ENCODE results near the gene NPLOC4. TPM values are rescaled to one million over a fixed set of nuclear protein-coding genes. Genes with fewer than 3 reads are reported as not detected.
A peak's percentile ranks its signal among the peaks of the same experiment; 100 is the strongest.

NPLOC4 gene
- total and polyA plus RNA-seq, 2 donors (not counting 1 experiment from before 2014, with no cell fraction given), result 70.2 to 101 TPM

- Histone ChIP-seq H3K9ac (ENCODE audit: low read length) (peak overlapping the region; percentile 87), H3K4me2 (replicated peaks; ENCODE audit: low read depth, low read length, poor library complexity, severe bottlenecking) (peak overlapping the region; percentile 99), H3K4me3 (ENCODE audit: control extremely low read depth in 1 of 5, extremely low read depth in 1 of 5, insufficient read depth in 1 of 5, low read depth in 2 of 5, low read length in 4 of 5) (peak overlapping the region in 4 of 5 experiments; percentile 73 to 94 (median 80)), H4K20me1 (ENCODE audit: control insufficient read depth, insufficient read depth, low read length, poor library complexity, severe bottlenecking) (peaks cover 7% of the 10 kb centered on the region), H3K9me3 (ENCODE audit: control extremely low read depth in 1 of 3, control insufficient read depth in 2 of 3, insufficient read depth in 1 of 3, low read length in 2 of 3) (no peaks in the 10 kb centered on the region), H2AFZ (ENCODE audit: insufficient read depth, low read depth, low read length, poor library complexity, severe bottlenecking) (peak overlapping the region; percentile 56), H3K79me2 (ENCODE audit: control insufficient read depth, insufficient read depth, low read length) (peaks cover 52% of the 10 kb centered on the region), H3K27me3 (replicated peaks in 1 of 4; ENCODE audit: control extremely low read depth in 1 of 4, control insufficient read depth in 3 of 4, insufficient read depth in 4 of 4, low read length in 3 of 4) (no peaks in the 10 kb centered on the region), H3K4me1 (ENCODE audit: control insufficient read depth in 2 of 2, insufficient read depth in 2 of 2, low read length in 2 of 2) (peaks cover 37 to 56% of the 10 kb centered on the region in 2 donors), H3K27ac (ENCODE audit: low read length in 2 of 2) (peak overlapping the region; percentile 97 to 98), H3K36me3 (replicated peaks in 1 of 2; ENCODE audit: control extremely low read depth in 1 of 2, control insufficient read depth in 1 of 2, extremely low read depth in 1 of 2, insufficient read depth in 2 of 2, low read length in 1 of 2) (peaks cover 0 to 8% of the 10 kb centered on the region in 2 experiments)
- 4% methylated on average over 4 of the region's 9 CpGs for WGBS (ENCODE audit: insufficient coverage)
- CTCF ChIA-PET, result interaction anchor here (2.6 to 7.3 kb wide), 5 partner anchors 21 to 84 kb away, joined by 11 to 75 read pairs (median 25); partner anchors contain the start of gene FAAP100
- peaks cover 49% of the 10 kb centered on the region for H3K4me1 Mint-ChIP-seq
- POLR2A ChIA-PET, result interaction anchor here (0.7 to 4.8 kb wide), 6 partner anchors 16 to 397 kb away, joined by 5 to 33 read pairs (median 10); partner anchors contain the start of gene FAAP100
- ATAC-seq (ENCODE audit: low read depth) (no peak), DNase-seq (no peak)
- intact Hi-C loops (cut with micrococcal nuclease), result loop anchor here (1.0 to 10.0 kb wide), 7 partner anchors 35 to 1255 kb away; partner anchors contain the start of genes FAAP100, P4HB, RNF213 and SLC38A10
- no peaks in the 10 kb centered on the region for H3K27me3 Mint-ChIP-seq
- H3K9me3 Mint-ChIP-seq (ENCODE audit: insufficient read depth), result no peaks in the 10 kb centered on the region
- H3K27ac Mint-ChIP-seq, result peak overlapping the region; percentile 99
- no peak for TF ChIP-seq EZH2 (IDR thresholded peaks at IDR 0.05; ENCODE audit: borderline replicate concordance, insufficient read depth, low read depth, low read length, poor library complexity, severe bottlenecking)
- peak overlapping the region; percentile 98 for H3K4me3 Mint-ChIP-seq
Measured at GRCh38 chr17:81517009-81517338, 119.9 kb downstream of the NPLOC4 start.

- no peak for DNase-seq
- Mint-ChIP-seq H3K27me3 (no peaks in the 10 kb centered on the region), H3K4me3 (peak overlapping the region; percentile 98), H3K9me3 (ENCODE audit: insufficient read depth) (no peaks in the 10 kb centered on the region), H3K27ac (peak overlapping the region; percentile 99), H3K4me1 (peaks cover 55% of the 10 kb centered on the region)
- Histone ChIP-seq H3K27ac (ENCODE audit: low read length in 2 of 2) (peak overlapping the region; percentile 97 to 98), H3K36me3 (replicated peaks in 1 of 2; ENCODE audit: control extremely low read depth in 1 of 2, control insufficient read depth in 1 of 2, extremely low read depth in 1 of 2, insufficient read depth in 2 of 2, low read length in 1 of 2) (peaks cover 0 to 14% of the 10 kb centered on the region in 2 experiments), H2AFZ (ENCODE audit: insufficient read depth, low read depth, low read length, poor library complexity, severe bottlenecking) (no peak overlapping the region), H3K79me2 (ENCODE audit: control insufficient read depth, insufficient read depth, low read length) (peaks cover 58% of the 10 kb centered on the region), H3K9me3 (ENCODE audit: control extremely low read depth in 1 of 3, control insufficient read depth in 2 of 3, insufficient read depth in 1 of 3, low read length in 2 of 3) (no peaks in the 10 kb centered on the region), H3K9ac (ENCODE audit: low read length) (peak overlapping the region; percentile 87), H4K20me1 (ENCODE audit: control insufficient read depth, insufficient read depth, low read length, poor library complexity, severe bottlenecking) (peaks cover 12% of the 10 kb centered on the region), H3K4me2 (replicated peaks; ENCODE audit: low read depth, low read length, poor library complexity, severe bottlenecking) (peak overlapping the region; percentile 99), H3K27me3 (replicated peaks in 1 of 4; ENCODE audit: control extremely low read depth in 1 of 4, control insufficient read depth in 3 of 4, insufficient read depth in 4 of 4, low read length in 3 of 4) (no peaks in the 10 kb centered on the region), H3K4me1 (ENCODE audit: control insufficient read depth in 2 of 2, insufficient read depth in 2 of 2, low read length in 2 of 2) (peaks cover 40 to 60% of the 10 kb centered on the region in 2 donors), H3K4me3 (ENCODE audit: control extremely low read depth in 1 of 5, extremely low read depth in 1 of 5, insufficient read depth in 1 of 5, low read depth in 2 of 5, low read length in 4 of 5) (peak overlapping the region; percentile 61 to 94 (median 76))
- 66% methylated on average over 4 of the region's 4 CpGs for WGBS (ENCODE audit: insufficient coverage)
- ATAC-seq (ENCODE audit: low read depth), result no peak
- ChIA-PET CTCF (interaction anchor here (0.8 to 4.4 kb wide), 8 partner anchors 9 to 224 kb away, joined by 3 to 25 read pairs (median 6); partner anchors contain the start of gene FAAP100), POLR2A (interaction anchor here (0.6 to 4.8 kb wide), 3 partner anchors 35 to 606 kb away, joined by 3 to 33 read pairs (median 5); partner anchors contain the start of gene FAAP100)
- intact Hi-C loops (cut with micrococcal nuclease), result loop anchor here (5.0 to 10.0 kb wide), 4 partner anchors 222 to 1254 kb away; partner anchors contain the start of genes P4HB, RNF213 and SLC38A10
- no peak for TF ChIP-seq CTCF (IDR thresholded peaks at IDR 0.05)
- TF ChIP-seq EZH2 (IDR thresholded peaks at IDR 0.05; ENCODE audit: borderline replicate concordance, insufficient read depth, low read depth, low read length, poor library complexity, severe bottlenecking), result no peak
Measured at GRCh38 chr17:81516439-81516838, 120.5 kb downstream of the NPLOC4 start.
